GM10847 (cell line): ENCODE data around the gene PCDHA1.

Experiments
- POLR2A ChIP-seq: IDR thresholded peaks from 2 replicates; pipeline ENCODE4 v1.6.1; 2011; ENCODE audit not compliant: insufficient read length; ENCODE audit errors: extremely low read depth

Gene PCDHA1

GRCh38 chr5:140965905-140966292 is 180.0 kb downstream of the PCDHA1 start:
- no peak for TF ChIP-seq POLR2A

GRCh38 chr5:140966293-140967225 is 180.6 kb downstream of the PCDHA1 start, which contains the start of gene PCDHAC2:
TSS of gene PCDHAC2 (plus strand) at chr5:140966476. CDS start at chr5:140966767, 291 bp downstream.
- TF ChIP-seq POLR2A: no peak

DNA sequence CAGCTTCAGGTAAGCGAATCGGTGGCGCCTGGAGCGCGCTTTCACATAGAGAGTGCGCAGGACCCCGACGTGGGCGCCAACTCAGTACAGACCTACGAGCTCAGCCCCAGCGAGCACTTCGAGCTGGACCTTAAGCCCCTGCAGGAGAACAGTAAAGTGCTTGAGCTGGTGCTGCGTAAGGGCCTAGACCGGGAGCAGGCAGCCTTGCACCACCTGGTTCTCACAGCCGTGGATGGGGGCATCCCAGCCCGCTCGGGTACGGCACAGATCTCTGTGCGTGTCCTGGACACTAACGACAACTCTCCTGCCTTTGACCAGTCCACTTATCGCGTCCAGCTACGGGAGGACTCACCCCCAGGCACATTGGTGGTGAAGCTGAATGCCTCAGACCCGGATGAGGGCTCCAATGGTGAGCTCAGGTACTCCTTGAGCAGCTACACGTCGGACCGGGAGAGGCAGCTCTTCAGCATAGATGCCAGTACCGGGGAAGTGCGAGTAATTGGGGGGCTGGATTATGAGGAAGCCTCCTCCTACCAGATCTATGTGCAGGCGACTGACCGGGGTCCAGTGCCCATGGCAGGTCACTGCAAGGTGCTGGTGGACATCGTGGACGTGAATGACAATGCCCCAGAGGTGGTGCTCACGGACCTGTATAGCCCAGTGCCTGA is 181.4 kb downstream of the PCDHA1 start:
- no peak for TF ChIP-seq POLR2A

GRCh38 chr5:140969880-140970279 is 183.9 kb downstream of the PCDHA1 start:
- TF ChIP-seq POLR2A: no peak

DNA sequence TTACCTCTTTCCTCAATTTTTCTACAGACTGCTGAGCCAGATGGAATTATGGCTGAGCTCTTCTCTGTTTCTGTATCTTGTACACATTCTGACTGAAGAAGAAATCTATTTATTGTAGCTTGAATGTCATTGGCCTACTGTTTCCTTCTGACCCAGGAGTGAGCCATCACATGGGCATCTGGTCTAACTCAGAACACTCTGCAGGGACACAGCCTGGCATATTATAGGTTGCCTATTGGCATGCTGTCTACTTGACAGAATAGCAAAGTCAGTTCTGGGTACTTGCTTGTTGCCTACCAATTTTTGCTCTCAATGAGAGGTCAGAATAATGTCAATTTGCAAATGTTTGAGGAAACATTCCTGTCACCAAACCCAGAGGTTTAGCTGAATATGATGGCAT is 187.6 kb downstream of the PCDHA1 start:
- TF ChIP-seq POLR2A: no peak

- no peak for TF ChIP-seq POLR2A
These were observed 191.1 kb downstream of the PCDHA1 start for GRCh38 chr5:140977003-140977402.

- TF ChIP-seq POLR2A: no peak
These were observed 192.3 kb downstream of the PCDHA1 start for GRCh38 chr5:140978260-140978659.

DNA sequence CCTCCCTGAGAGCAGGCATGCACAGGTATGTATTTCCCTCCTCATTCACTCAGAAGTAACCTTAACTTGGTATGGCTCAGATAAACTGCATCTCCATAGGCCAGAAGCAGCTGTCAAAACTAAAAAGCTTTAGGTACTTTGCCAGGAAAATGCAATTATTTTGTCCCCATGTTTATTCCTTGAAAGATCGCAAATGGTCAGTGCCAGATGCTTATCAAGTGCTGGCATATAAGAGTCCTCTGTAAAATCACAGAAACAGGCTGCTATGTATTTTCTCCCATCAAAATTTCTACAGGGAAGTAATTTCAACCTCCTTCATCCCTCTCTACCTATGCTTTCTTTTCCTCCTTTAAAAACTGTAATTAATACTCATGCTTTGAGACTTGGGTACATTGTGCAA is 193.0 kb downstream of the PCDHA1 start:
- no peak for TF ChIP-seq POLR2A

DNA sequence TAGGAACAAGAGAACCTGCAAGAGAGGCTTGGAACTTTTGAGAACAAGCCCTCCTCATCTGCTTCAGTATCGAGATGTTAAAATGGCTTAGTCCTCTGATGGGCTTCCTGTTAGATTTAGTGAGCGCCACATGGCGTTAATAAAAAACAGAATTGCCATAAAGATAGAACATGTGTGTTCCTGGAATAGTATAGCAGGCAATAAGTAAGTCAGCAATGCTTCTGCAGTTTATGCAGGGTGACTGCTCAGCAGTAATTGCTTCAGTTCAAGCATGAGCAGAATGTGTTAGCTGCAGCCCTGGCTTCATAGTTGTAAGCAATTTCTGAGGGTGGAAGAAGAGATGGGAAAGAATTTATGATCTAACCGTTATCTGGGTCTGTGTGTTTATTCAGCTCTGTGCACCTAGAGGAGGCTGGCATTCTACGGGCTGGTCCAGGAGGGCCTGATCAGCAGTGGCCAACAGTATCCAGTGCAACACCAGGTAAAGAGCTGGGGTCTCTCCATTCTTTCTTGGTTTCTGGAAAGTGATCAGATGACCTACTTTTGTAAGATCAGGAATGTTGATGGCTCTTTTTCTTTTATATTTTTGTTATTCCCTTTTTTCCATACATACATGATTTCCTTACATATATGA is 196.3 kb downstream of the PCDHA1 start:
- no peak for TF ChIP-seq POLR2A

DNA sequence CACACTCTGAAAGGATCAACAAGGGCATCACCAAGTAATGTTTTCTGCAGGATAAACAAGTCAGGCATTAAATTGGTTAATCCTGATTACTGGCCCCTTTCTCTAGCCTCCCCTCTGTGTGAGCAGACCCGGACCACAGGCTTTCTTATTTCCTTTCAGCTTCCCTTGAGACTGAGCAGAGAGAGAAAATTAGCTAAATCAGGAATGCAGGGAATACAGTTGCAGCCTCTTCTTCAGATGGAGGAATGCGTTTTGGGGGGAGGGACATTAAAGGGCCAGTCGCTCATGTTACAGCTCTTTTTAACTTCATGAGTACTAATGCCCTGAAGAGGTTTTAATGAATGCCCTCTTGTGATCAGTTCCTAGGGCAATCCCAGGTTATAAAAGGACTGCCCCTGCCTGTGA is 200.2 kb downstream of the PCDHA1 start:
- TF ChIP-seq POLR2A: no peak

DNA sequence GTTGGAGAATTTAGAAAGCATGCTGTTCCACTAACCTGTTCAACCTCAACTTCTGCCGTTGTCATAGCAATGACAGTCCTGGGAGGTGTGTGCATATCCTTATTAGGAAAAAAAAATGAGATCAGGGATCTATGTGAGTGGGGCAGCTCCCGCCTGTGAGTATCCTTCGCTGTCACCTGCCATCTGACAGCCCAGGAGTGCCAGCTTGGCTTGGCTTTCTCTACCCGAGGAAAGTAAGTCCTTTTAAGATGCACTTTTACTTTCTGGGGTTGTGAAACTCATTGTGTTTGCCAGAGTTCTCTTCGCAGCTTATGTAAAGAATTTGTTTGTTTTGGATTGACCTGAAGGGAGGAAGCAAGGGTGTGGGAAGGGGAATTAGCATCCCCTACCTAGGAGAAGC is 202.2 kb downstream of the PCDHA1 start:
- no peak for TF ChIP-seq POLR2A

GRCh38 chr5:140988608-140989007 is 202.7 kb downstream of the PCDHA1 start:
- TF ChIP-seq POLR2A: no peak

DNA sequence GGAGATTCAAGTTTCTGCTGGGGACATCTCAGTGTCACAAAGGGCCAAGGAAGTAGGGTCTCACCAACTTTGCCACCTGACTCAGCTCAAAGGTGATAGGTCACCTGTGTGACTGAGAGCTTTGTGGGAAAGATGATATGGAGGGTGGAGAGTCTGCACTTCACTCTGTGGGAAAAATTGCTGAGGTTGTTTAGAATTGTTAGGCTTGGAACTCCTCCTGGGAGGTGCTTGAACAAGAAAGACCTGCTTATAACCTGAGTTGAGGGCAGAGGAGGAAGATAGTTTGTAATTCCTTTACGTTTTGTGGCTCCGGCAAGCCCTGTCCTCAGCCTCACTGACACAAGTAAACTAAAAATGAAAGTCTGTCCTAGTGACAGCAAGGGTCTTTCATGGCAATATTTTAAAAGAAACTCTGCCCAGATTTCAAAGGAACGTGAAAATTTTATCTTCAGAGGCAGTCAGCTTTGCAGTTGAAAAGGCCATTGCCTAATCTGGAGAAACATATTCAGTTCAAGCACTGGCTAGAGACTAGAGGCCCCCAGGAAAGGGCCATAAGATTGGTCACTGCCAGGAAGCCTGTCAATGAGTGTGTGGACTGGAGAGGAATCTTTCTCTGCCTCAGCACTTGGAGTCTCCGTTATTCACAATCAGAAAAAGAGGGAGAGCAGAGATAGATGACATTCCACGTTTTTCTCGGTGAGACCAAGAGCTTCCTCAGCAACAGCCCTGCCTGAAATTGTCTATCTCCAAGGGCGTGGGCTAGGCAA is 203.5 kb downstream of the PCDHA1 start:
- TF ChIP-seq POLR2A: no peak

- no peak for TF ChIP-seq POLR2A
These were observed 206.9 kb downstream of the PCDHA1 start for GRCh38 chr5:140992828-140993227.

DNA sequence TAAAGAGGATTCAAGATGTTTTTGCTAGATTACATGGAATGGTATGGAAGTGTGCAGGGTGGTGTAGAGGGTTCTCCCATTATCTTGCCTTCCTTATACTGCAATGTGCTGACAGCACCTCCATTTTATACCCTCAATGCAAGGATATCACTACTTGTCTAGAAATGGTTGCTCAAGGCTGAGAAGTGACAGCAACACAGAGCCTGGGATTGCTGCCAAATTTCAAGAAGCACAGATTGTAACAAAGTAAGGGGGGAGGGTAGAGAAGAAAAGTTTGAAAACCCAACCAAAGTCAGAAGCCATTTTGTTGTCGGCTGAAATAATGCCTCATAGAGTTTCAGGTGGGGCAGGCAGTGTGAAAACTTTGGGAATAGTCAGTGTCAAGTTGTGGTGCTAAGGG is 210.1 kb downstream of the PCDHA1 start:
- TF ChIP-seq POLR2A: no peak
